ENCODE results near the gene KRTAP10-3. TPM values are rescaled to one million over a fixed set of nuclear protein-coding genes. Genes with fewer than 3 reads are reported as not detected.

KRTAP10-3 gene
- total RNA-seq, 6 experiments from 2014 or later: not detected

DNA sequence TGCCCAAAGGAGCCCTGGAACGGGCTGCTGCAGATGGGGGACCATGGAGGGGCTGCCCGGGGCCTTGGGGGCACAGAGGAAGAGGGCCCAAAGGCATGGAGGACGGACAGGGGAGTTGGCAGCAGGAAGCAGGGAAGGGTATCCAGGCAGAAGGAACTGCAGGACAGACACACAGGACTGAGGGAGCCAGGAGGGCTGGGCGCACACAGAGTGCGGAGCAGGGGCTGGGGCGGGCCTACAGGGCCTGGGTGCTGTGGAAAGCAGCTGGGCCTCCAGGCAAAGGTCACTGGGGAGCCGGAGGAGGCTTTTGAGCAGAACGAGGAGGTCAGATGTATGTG is 46.7 kb downstream of the KRTAP10-3 start:
- Histone ChIP-seq H3K9me3 (no peaks in the 10 kb centered on the region), H3K27ac (no peak overlapping the region), H3K27me3 (no peaks in the 10 kb centered on the region), H3K4me3 (no peak overlapping the region), H3K36me3 (no peaks in the 10 kb centered on the region), H3K4me1 (peaks cover 0 to 4% (median 2%) of the 10 kb centered on the region in 4 donors)
- no peak for ATAC-seq
- intact Hi-C loops (cut with DNase I): loop anchor here (10.0 kb wide), 2 partner anchors 273 to 283 kb away; no protein-coding TSS in a partner anchor
- DNase-seq: peak in 2 of 3 donors; percentile 8 to 56
- WGBS (ENCODE audit: insufficient coverage, low coverage, low lambda C conversion rate, missing lambda C conversion rate): 71% methylated on average over 8 of the region's 8 CpGs
- TF ChIP-seq, protein P1, sequence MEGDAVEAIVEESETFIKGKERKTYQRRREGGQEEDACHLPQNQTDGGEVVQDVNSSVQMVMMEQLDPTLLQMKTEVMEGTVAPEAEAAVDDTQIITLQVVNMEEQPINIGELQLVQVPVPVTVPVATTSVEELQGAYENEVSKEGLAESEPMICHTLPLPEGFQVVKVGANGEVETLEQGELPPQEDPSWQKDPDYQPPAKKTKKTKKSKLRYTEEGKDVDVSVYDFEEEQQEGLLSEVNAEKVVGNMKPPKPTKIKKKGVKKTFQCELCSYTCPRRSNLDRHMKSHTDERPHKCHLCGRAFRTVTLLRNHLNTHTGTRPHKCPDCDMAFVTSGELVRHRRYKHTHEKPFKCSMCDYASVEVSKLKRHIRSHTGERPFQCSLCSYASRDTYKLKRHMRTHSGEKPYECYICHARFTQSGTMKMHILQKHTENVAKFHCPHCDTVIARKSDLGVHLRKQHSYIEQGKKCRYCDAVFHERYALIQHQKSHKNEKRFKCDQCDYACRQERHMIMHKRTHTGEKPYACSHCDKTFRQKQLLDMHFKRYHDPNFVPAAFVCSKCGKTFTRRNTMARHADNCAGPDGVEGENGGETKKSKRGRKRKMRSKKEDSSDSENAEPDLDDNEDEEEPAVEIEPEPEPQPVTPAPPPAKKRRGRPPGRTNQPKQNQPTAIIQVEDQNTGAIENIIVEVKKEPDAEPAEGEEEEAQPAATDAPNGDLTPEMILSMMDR (IDR thresholded peaks at IDR 0.05): no peak
- no peak for TF ChIP-seq POLR2A (IDR thresholded peaks at IDR 0.05)

DNA sequence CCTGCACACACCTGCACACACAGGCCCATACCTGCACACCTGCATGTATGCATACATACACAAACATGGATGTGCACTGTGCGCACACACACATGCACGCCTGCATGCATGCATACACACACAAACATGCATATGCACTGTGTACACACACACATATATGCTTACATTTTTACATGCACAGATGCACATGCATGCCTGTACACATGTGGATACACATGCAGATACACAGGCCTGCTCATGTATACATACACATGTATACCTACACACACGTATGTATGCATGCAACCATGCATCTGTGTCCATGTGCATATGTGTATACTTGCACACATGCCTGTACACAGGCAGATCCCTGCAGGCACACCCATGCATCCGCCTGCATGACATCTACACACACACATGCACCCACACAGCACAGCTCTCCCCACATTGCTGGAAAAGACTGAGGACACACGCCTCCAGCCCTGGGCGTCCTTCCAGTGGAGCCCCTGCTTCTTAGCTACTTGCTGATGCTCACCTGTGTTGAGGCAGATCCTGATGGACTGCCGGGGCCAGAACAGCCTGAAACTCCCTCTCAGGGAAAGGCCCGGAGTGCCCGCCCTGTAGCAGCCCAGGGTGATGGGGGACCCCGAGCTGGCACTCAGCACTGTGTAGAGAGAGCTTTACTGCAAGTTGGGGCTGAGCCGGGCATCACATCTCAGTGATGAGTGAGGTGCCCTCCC is 47.2 kb downstream of the KRTAP10-3 start:
- Histone ChIP-seq H3K4me3 (no peak overlapping the region), H3K27me3 (no peaks in the 10 kb centered on the region), H3K36me3 (no peaks in the 10 kb centered on the region), H3K4me1 (peaks cover 0 to 4% (median 2%) of the 10 kb centered on the region in 4 donors), H3K9me3 (no peaks in the 10 kb centered on the region), H3K27ac (no peak overlapping the region)
- TF ChIP-seq, protein P1 (IDR thresholded peaks at IDR 0.05): no peak
- no peak for TF ChIP-seq POLR2A (IDR thresholded peaks at IDR 0.05)
- intact Hi-C loops (cut with DNase I): loop anchor here (10.0 kb wide), 2 partner anchors 273 to 283 kb away; no protein-coding TSS in a partner anchor
- peak in 1 of 3 donors; percentile 15 for DNase-seq
- no peak for ATAC-seq
- 86% methylated on average over 4 of the region's 11 CpGs for WGBS (ENCODE audit: insufficient coverage, low coverage, low lambda C conversion rate, missing lambda C conversion rate)

DNA sequence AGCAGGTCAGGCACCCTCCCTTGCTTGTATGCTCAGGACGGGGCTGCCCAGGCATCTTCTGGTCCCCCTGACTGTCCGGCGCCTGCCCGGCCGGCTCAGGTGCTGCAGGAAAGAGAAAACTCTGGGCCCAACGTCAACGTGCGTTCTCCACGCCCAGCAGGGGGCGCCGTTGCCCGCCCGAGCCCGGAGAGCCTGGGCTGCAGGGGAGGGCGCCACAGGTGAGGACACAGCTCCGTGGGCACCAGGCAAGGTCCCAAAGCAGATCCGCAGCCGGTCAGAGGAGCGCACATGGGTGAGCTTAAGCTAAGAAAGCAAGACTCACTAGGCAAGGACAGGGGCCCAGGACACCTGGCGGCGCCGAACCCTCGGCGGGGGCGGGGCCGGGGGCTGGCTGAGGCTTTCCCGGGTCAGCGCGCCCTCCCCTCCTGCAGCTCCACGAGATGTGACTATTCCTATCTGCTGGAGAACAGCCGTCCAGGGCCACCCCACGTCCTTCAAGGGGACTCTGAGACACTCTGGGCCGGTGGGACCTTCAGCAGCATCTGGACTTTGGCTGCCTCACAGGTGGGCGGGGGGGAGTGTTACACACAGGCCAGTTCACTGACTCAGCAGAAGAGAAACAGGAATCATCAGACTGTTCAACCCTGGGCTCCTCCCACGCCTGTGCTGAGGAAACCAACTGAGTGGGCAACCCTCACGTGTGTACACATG is 47.9 kb downstream of the KRTAP10-3 start:
- 9% methylated on average over 6 of the region's 36 CpGs for WGBS (ENCODE audit: insufficient coverage, low coverage, low lambda C conversion rate, missing lambda C conversion rate)
- intact Hi-C loops (cut with DNase I): loop anchor here (10.0 kb wide), 2 partner anchors 274 to 284 kb away; no protein-coding TSS in a partner anchor
- ATAC-seq (peak; percentile 71 to 77 (median 76)), DNase-seq (peak; percentile 74 to 78 (median 77))
- Histone ChIP-seq H3K36me3 (no peaks in the 10 kb centered on the region), H3K27ac (no peak overlapping the region), H3K27me3 (no peaks in the 10 kb centered on the region), H3K4me1 (peaks cover 0 to 4% (median 2%) of the 10 kb centered on the region in 4 donors), H3K4me3 (peak overlapping the region in 1 of 3 donors; percentile 3), H3K9me3 (no peaks in the 10 kb centered on the region)
- TF ChIP-seq, protein P1 (IDR thresholded peaks at IDR 0.05): peak; percentile 85 to 91 (median 89)
- no peak for TF ChIP-seq POLR2A (IDR thresholded peaks at IDR 0.05)

- Histone ChIP-seq H3K9me3 (no peaks in the 10 kb centered on the region), H3K4me3 (peak overlapping the region in 1 of 3 donors; percentile 3), H3K27me3 (no peaks in the 10 kb centered on the region), H3K27ac (no peak overlapping the region), H3K4me1 (peaks cover 0 to 4% (median 2%) of the 10 kb centered on the region in 4 donors), H3K36me3 (no peaks in the 10 kb centered on the region)
- no CpG with 5 or more reads among the region's 18 CpGs for WGBS (ENCODE audit: insufficient coverage, low coverage, low lambda C conversion rate, missing lambda C conversion rate)
- intact Hi-C loops (cut with DNase I): loop anchor here (10.0 kb wide), 2 partner anchors 275 to 285 kb away; no protein-coding TSS in a partner anchor
- ATAC-seq (peak in 2 of 4 donors; percentile 1 to 5), DNase-seq (no peak)
- TF ChIP-seq, protein P1 (IDR thresholded peaks at IDR 0.05): no peak
- TF ChIP-seq POLR2A (IDR thresholded peaks at IDR 0.05): no peak
Observed at GRCh38 chr21:44510109-44510507, 48.5 kb downstream of the KRTAP10-3 start.

Data from right lobe of liver (tissue), 6 donors.